GM21786 (cell line): ENCODE measurements around the gene PIGC.

Experiments
- ATAC-seq: cut with Tn5 transposase; IDR thresholded peaks from one replicate; pipeline ENCODE4 v1.9.1; 2021; ENCODE audit not compliant: unreplicated experiment

PIGC gene

GRCh38 chr1:172399756-172400721 is 43.8 kb downstream of the PIGC start:
- ATAC-seq = no peak

- ATAC-seq = no peak
Observed at GRCh38 chr1:172398970-172399755, 44.7 kb downstream of the PIGC start.

GRCh38 chr1:172398193-172398592 is 45.7 kb downstream of the PIGC start:
- ATAC-seq = no peak

GRCh38 chr1:172397633-172398032 is 46.2 kb downstream of the PIGC start:
- no peak for ATAC-seq

GRCh38 chr1:172397221-172397620 is 46.6 kb downstream of the PIGC start:
- ATAC-seq = no peak

GRCh38 chr1:172395576-172395975 is 48.3 kb downstream of the PIGC start:
- no peak for ATAC-seq

- no peak for ATAC-seq
Observed at GRCh38 chr1:172394811-172395210, 49.1 kb downstream of the PIGC start.

GRCh38 chr1:172394141-172394751 is 49.6 kb downstream of the PIGC start:
- peak; percentile 83 for ATAC-seq

- ATAC-seq = no peak
Observed at GRCh38 chr1:172393354-172393753, 50.5 kb downstream of the PIGC start.

- no peak for ATAC-seq
Observed at GRCh38 chr1:172391976-172392375, 51.9 kb downstream of the PIGC start.
